ENCODE data around the gene AP2A2. TPM values are rescaled to one million over a fixed set of nuclear protein-coding genes. Genes with fewer than 3 reads are reported as not detected.

The AP2A2 gene
- total RNA-seq, 1 experiment from 2014 or later: 47.1 TPM

- TF ChIP-seq ARID4B (CRISPR knock-in tag; IDR thresholded peaks at IDR 0.05; ENCODE audit: borderline replicate concordance): peak; percentile 57; the same call in 1 of the 2 replicates
- TF ChIP-seq ESRRA (CRISPR knock-in tag; IDR thresholded peaks at IDR 0.05; ENCODE audit: borderline replicate concordance): peak; percentile 51; the same call in 1 of the 2 replicates
- peak; percentile 85 for TF ChIP-seq PRRX2 (CRISPR knock-in tag; IDR thresholded peaks at IDR 0.05)
- TF ChIP-seq GRHL2 (CRISPR knock-in tag; IDR thresholded peaks at IDR 0.05; ENCODE audit: insufficient replicate concordance, severe bottlenecking): no peak
- TF ChIP-seq KAT7 (CRISPR knock-in tag; IDR thresholded peaks at IDR 0.05; ENCODE audit: borderline replicate concordance): 0 out of 2 replicates have a peak, but pooled peaks have one; percentile 65
- no peak for TF ChIP-seq ZBTB21 (CRISPR knock-in tag; IDR thresholded peaks at IDR 0.05; ENCODE audit: borderline replicate concordance)
- TF ChIP-seq ATF1 (CRISPR knock-in tag; IDR thresholded peaks at IDR 0.05): no peak
- peak; percentile 54; the same call in 1 of the 2 replicates for TF ChIP-seq SP1 (CRISPR knock-in tag; conservative IDR thresholded peaks at IDR 0.05)
- TF ChIP-seq ZNF416 (CRISPR knock-in tag; IDR thresholded peaks at IDR 0.05): peak; percentile 81; the same call in 1 of the 2 replicates
- no peak for TF ChIP-seq TEAD4 (CRISPR knock-in tag; IDR thresholded peaks at IDR 0.05)
- peak; percentile 76; the same call in 1 of the 2 replicates for TF ChIP-seq ERG (CRISPR knock-in tag; IDR thresholded peaks at IDR 0.05)
- TF ChIP-seq CREM (CRISPR knock-in tag; IDR thresholded peaks at IDR 0.05): peak; percentile 78
- no peak; the same call in 1 of the 2 replicates for TF ChIP-seq FOXP4 (CRISPR knock-in tag; IDR thresholded peaks at IDR 0.05)
- TF ChIP-seq PRDM15 (CRISPR knock-in tag; IDR thresholded peaks at IDR 0.05): no peak
- no peak for TF ChIP-seq NFATC4 (CRISPR knock-in tag; IDR thresholded peaks at IDR 0.05)
- no peak for TF ChIP-seq USF1 (CRISPR knock-in tag; IDR thresholded peaks at IDR 0.05)
These were observed at the start of gene AP2A2 (continued) for GRCh38 chr11:925496-926301.

Data from WTC11 (cell line).